ENCODE data around the gene EME2.

EME2 gene

DNA sequence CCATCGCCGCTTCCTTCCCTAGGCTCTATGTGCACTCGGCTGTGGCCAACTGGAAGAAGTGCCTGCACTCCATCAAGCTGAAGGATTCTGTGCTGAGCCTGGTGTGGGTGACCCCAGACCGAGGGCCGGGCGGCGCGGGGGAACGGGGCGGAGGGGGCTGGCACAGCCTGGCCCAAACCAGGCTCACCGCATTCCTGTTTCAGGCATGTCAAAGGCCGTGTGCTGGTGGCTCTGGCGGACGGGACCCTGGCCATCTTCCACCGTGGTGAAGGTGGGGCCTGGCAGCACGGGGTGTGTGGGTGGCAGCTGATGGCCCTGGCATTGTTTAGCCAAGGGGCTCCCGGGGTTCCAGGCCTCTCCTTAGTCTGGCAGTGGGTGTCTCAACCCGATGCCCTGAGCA, 5.9 kb upstream of the EME2 start:
- no peak for DNase-seq (ENCODE audit: low spot score)

GRCh38 chr16:1767116-1767994, 5.3 kb upstream of the EME2 start:
- no peak for DNase-seq (ENCODE audit: low spot score)

DNA sequence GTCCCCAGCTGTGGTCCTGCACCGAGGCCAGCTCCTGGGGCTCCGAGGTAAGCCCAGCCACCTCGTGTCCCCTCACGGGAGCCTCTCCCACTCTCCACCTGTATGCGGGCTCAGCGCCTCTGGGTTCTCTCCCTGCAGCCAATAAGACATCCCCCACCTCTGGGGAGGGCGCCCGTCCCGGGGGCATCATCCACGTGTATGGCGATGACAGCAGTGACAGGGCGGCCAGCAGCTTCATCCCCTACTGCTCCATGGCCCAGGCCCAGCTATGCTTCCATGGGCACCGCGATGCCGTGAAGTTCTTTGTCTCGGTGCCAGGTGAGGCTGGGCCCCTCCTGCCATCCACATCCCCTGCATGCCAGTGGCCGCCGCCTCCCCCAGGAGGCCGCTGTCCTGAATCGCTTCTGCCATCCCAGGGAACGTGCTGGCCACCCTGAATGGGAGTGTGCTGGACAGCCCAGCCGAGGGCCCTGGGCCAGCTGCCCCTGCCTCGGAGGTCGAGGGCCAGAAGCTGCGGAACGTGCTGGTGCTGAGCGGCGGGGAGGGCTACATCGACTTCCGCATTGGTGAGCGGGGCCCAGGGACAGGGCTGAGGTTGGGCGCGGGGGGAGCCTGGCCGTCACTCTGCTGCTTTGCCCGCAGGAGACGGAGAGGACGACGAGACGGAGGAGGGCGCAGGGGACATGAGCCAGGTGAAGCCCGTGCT, 4.4 kb upstream of the EME2 start:
- DNase-seq (ENCODE audit: low spot score): no peak

DNA sequence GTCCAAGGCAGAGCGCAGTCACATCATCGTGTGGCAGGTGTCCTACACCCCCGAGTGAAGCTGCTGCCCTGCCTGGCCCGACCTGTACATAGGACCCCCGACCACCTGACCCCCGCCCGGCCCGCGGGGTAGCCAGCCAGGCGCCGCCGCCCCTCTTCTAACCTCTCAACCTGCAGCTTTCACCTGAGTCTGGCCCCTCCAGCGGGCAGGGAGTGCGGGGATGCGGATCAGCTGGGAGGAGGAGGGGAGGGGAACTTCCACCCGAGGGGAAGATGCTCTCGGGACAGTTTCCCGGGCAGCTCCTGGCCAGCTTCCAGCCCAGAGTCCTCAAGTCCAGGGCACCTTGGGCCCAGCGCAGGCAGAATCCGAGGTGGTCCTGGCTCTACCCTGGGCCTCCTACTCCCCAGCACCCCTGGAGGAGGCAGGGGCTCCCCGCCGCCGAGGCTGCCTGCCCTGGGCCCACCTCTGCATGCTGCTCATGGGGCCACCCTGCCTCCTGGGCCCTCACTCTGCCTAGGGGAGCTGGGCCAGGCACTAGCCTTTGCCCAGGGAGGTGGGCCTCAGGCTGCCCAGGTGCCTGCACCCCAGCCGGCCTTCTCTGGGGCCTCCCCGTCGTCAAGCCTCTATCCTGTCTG, 3.7 kb upstream of the EME2 start:
- DNase-seq (ENCODE audit: low spot score): no peak

DNA sequence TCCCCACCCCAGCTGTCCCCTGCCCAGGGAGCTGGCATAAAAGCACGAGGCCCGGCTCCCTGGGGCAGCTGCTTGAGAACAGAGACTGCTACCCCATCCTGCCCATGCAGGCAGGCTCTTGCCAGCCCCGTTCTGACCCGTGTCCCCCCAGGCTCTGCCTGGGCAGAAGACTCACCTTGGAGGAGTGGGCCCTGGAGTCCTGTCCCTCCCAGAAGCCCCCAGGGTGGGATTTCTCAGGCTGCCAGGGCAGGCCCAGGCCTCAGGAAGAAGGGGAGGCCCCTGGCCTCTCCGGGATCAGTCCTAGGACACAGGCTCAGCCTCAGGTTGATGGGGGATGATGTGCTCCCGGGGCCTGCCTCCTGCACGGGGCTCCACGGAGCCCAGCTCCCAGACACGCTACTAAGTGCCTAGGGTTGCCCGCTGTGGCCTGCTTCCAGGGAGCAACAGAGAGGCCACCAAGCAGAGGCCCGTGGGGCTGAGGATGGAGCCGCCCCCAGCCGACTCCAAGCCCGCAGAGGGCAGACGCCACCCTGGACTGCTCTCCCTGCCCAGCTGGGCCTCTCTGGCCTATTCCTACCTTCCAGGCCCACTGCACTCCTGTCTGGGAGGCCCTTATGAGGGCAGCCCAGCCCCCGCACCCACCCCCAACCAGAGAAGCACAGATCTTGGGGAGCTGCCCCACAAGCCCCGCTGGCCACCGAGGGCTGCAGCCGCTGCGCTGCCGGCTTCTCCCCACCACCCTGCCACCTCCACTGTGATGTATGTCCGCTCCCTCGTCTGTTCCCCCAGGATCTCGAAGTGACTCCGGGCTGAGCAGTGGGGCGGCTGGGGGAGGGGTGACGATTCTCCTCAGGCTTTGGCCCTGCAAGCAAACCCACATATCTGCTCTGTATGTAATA, 3.0 kb upstream of the EME2 start:
- no peak for DNase-seq (ENCODE audit: low spot score)

DNA sequence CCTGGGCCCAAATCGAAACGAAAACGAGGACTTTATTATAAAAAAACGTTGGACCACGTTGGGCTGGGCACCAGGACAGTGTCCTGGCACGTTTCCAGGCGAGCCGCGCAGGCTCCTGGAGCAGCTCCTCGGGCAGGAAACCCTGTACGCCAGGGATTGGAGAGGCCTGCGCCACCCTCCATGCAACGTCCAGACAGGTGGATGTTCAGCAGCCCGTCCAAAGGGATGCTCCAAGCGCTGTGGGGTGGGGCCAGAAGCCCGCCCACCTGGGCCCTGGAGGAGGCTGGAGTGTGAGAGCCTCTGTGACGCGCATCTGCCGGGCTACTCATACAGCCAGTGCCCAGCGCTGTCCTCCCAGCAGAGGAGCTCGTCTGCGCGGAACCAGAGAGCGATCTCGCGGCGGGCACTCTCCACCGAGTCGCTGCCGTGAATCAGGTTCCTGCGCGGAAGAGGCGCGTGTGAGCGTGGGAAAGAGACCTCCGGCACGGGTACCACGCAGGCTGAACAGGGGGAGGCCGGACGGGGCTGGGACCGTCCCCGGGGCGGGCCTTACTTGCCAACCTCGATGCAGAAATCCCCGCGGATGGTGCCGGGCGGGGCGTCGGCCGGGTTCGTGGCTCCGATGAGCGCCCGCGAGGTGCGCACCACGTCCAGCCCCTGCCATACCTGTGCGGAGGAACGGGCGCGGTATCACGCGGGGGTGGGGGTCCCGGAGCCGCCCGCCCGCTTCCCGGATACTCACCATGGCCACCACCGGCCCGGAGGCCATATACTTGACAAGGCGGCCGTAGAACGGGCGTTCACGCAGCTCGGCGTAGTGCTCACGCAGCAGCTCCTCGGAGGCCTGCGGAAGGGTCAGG, 2.1 kb upstream of the EME2 start:
- DNase-seq (ENCODE audit: low spot score): no peak

- peak; percentile 81 for DNase-seq (ENCODE audit: low spot score)
Observed at GRCh38 chr16:1771188-1771863, 1.3 kb upstream of the EME2 start, which contains the start of gene NME3. NME3 (minus strand) TSS chr16:1771543; CDS start chr16:1771534, 9 bp downstream.

- no peak for DNase-seq (ENCODE audit: low spot score)
Observed at GRCh38 chr16:1771864-1772361, 697 bp upstream of the EME2 start.

GRCh38 chr16:1772908-1773702, 495 bp downstream of the EME2 start, which contains the start of gene MRPS34:
MRPS34 (minus strand) TSS chr16:1773134; CDS start chr16:1773119, 15 bp downstream.
- peak; percentile 93 for DNase-seq (ENCODE audit: low spot score)

GRCh38 chr16:1773703-1774447, 1.3 kb downstream of the EME2 start:
- DNase-seq (ENCODE audit: low spot score): no peak

- DNase-seq (ENCODE audit: low spot score): no peak
Observed at GRCh38 chr16:1774448-1774780, 1.8 kb downstream of the EME2 start.

- DNase-seq (ENCODE audit: low spot score): no peak
Observed at GRCh38 chr16:1775006-1775845, 2.6 kb downstream of the EME2 start.

GRCh38 chr16:1775846-1776671, 3.4 kb downstream of the EME2 start:
- no peak for DNase-seq (ENCODE audit: low spot score)

- DNase-seq (ENCODE audit: low spot score): no peak
Observed at GRCh38 chr16:1776672-1776955, 4.0 kb downstream of the EME2 start.

DNA sequence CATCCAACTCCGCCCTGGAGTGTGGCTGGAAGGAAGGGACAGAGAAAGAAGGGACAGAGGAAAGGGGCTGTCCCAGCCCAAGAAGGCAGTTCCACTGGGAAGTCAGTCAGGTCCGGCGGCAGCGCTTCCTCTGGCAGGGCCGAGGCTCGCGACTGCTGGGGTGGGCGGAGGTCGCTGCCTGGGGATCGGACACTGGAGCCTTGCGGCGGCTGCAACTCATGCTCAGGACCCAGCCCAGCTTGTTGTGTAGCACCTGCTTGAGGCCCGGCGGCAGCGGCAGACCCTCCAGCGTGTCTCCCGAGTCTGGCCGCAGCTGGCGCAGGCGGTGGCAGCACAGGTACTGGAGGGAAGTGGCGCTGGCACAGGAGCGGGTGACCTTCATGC, 4.4 kb downstream of the EME2 start:
- DNase-seq (ENCODE audit: low spot score): no peak

GRCh38 chr16:1777375-1778199, 5.0 kb downstream of the EME2 start:
- DNase-seq (ENCODE audit: low spot score): no peak

All from ecto neural progenitor cell (in vitro differentiated cells).